Brain microvascular endothelial cell (primary cell): Measurements from ENCODE around the gene BCL11B.

Experiments used
- DNase-seq: peaks from one replicate; pipeline ENCODE4 v3.0.0-alpha.2; 2020
- H3K27ac ChIP-seq: fragments of 250-450 bp; sonication (Bioruptor Pico); 2 replicates; pipeline ENCODE4 v1.5.1; 2020; ENCODE audit warnings: mild to moderate bottlenecking, moderate library complexity
- H3K27me3 ChIP-seq: fragments of 250-450 bp; sonication (Bioruptor Pico); replicated peaks from 2 replicates; pipeline ENCODE4 v1.5.1; 2020; ENCODE audit warnings: mild to moderate bottlenecking
- H3K36me3 ChIP-seq: fragments of 250-450 bp; sonication (Bioruptor Pico); replicated peaks from 2 replicates; pipeline ENCODE4 v1.5.1; 2020; ENCODE audit warnings: mild to moderate bottlenecking
- H3K4me3 ChIP-seq: 2 replicates; pipeline ENCODE4 v1.5.1; 2011; ENCODE audit warnings: low read depth, mild to moderate bottlenecking, control low read depth, low read length, moderate library complexity
- in situ Hi-C: cut with HindIII; loops from 2 replicates; pipeline ENCODE4 v1.10.0; 2017; ENCODE audit warnings: low sequenced_read_pairs, low pct_ligation_motif_present
- TF ChIP-seq, protein P1 (sequence below): IDR thresholded peaks from 2 replicates; pipeline ENCODE4 v1.5.1; 2011; ENCODE audit warnings: low read depth, mild to moderate bottlenecking, moderate library complexity, low read length, control low read depth, inconsistent platforms; ENCODE audit errors: missing control alignments

Gene BCL11B

GRCh38 chr14:99181241-99181640 is 90.8 kb downstream of the BCL11B start:
- no peak overlapping the region for H3K4me3 ChIP-seq
- no peaks in the 10 kb centered on the region for H3K27me3 ChIP-seq
- TF ChIP-seq, protein P1, sequence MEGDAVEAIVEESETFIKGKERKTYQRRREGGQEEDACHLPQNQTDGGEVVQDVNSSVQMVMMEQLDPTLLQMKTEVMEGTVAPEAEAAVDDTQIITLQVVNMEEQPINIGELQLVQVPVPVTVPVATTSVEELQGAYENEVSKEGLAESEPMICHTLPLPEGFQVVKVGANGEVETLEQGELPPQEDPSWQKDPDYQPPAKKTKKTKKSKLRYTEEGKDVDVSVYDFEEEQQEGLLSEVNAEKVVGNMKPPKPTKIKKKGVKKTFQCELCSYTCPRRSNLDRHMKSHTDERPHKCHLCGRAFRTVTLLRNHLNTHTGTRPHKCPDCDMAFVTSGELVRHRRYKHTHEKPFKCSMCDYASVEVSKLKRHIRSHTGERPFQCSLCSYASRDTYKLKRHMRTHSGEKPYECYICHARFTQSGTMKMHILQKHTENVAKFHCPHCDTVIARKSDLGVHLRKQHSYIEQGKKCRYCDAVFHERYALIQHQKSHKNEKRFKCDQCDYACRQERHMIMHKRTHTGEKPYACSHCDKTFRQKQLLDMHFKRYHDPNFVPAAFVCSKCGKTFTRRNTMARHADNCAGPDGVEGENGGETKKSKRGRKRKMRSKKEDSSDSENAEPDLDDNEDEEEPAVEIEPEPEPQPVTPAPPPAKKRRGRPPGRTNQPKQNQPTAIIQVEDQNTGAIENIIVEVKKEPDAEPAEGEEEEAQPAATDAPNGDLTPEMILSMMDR: no peak
- H3K36me3 ChIP-seq: no peaks in the 10 kb centered on the region
- H3K27ac ChIP-seq: no peak overlapping the region
- in situ Hi-C loops: no loop called here
- no peak for DNase-seq

DNA sequence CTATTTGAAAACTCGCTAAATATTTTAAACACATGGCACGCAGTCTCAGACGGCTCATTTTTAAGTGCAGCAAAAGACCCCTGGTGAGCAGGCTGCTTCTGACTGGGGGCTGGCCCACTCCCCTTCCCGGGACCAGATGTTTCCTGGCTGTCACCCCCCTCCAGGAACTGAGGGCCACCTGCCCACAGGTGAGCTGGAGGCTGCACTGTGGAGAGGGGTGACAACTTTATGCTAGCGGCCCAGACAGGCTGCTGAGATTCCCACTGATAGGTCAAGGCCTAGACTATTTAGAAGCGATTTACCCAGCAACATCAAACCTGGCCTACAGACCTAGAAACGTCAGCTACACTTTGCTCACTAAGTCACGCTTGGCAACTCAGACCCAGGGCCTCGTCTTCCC is 92.1 kb downstream of the BCL11B start:
- Histone ChIP-seq H3K27ac (no peak overlapping the region), H3K36me3 (no peaks in the 10 kb centered on the region), H3K27me3 (no peaks in the 10 kb centered on the region), H3K4me3 (no peak overlapping the region)
- TF ChIP-seq, protein P1: no peak
- in situ Hi-C loops: no loop called here
- DNase-seq: no peak

- in situ Hi-C loops: no loop called here
- Histone ChIP-seq H3K27ac (no peak overlapping the region), H3K27me3 (no peaks in the 10 kb centered on the region), H3K36me3 (no peaks in the 10 kb centered on the region), H3K4me3 (no peak overlapping the region)
- DNase-seq: no peak
- TF ChIP-seq, protein P1: no peak
These were observed 92.5 kb downstream of the BCL11B start for GRCh38 chr14:99179506-99179905.

- Histone ChIP-seq H3K36me3 (no peaks in the 10 kb centered on the region), H3K4me3 (no peak overlapping the region), H3K27ac (no peak overlapping the region), H3K27me3 (no peaks in the 10 kb centered on the region)
- DNase-seq: no peak
- TF ChIP-seq, protein P1: no peak
- in situ Hi-C loops: no loop called here
These were observed 93.8 kb downstream of the BCL11B start for GRCh38 chr14:99177886-99178835.

DNA sequence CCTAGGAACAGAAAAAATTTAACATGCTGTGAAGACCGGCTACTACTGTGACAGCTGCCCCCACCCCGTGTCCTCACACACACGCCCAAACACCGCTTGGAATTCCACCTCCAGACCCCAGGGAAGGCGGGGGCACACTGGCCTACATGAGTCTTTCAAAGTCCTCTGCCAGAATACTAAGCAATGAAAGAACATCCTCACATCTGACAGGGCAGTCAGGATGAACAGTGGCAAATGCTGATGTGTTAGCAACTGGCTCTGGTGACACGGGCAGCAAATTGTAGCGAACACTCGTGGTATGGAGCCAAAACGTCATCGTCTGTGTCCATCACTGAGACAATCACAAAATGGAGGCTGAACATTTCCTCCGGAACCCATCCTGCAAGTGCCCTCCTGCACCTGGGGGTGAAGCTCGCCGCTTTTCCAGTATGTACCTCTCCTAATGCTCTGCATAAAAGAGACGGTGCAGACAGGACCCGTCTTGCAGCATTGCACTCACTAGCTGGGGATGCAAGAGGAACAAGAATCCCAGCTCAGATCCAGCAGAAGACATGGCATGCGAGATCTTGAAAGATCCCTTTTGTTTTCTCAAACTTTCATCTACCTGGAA is 94.8 kb downstream of the BCL11B start:
- Histone ChIP-seq H3K36me3 (no peaks in the 10 kb centered on the region), H3K27ac (no peak overlapping the region), H3K4me3 (no peak overlapping the region), H3K27me3 (no peaks in the 10 kb centered on the region)
- in situ Hi-C loops: no loop called here
- TF ChIP-seq, protein P1: no peak
- no peak for DNase-seq
